GM18511 (cell line): ENCODE data around the gene CDC37L1.
"Not testable (repeated sequence)": the region's sequence is repeated elsewhere in the genome, so short reads cannot be mapped to it uniquely, and the experiment has no call there.

Source experiments
- ATAC-seq: cut with Tn5 transposase; IDR thresholded peaks from one replicate; pipeline ENCODE4 v1.9.1; 2021; ENCODE audit warnings: mild to moderate bottlenecking, moderate library complexity; ENCODE audit not compliant: unreplicated experiment

CDC37L1 gene

GRCh38 chr9:4679268-4680172 lies at the start of gene CDC37L1:
Gene CDC37L1, plus strand, starts transcription at chr9:4679569. Its CDS starts 199 bp downstream, at chr9:4679768.
- ATAC-seq, result peak; percentile 98

- no peak for ATAC-seq
Measured at GRCh38 chr9:4630836-4631235, 48.5 kb upstream of the CDC37L1 start.

- no peak for ATAC-seq
Measured at GRCh38 chr9:4638968-4639367, 40.4 kb upstream of the CDC37L1 start.

- ATAC-seq, result no peak
Measured at GRCh38 chr9:4639420-4639819, 39.9 kb upstream of the CDC37L1 start.

GRCh38 chr9:4640027-4640426 lies 39.3 kb upstream of the CDC37L1 start:
- no peak for ATAC-seq

DNA sequence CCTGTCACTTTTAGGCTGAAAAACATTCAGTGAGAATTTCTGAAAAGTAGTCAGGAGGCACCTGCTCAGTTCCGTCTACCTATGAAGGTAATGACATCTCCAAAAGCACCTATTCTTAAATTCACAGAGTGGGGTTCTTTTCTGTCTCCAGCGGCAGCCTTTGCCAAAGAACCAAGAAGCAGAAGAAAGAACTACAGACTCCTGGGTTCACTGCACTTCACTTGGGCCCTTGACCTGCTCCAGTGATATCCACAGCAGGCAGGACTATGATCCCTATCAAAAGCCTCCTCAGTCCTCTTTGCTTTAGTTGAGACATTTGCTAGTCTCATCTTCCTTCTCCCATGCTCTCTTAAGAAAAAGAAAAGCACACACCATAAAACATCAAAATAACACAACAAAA lies 37.0 kb upstream of the CDC37L1 start:
- ATAC-seq, result no peak

DNA sequence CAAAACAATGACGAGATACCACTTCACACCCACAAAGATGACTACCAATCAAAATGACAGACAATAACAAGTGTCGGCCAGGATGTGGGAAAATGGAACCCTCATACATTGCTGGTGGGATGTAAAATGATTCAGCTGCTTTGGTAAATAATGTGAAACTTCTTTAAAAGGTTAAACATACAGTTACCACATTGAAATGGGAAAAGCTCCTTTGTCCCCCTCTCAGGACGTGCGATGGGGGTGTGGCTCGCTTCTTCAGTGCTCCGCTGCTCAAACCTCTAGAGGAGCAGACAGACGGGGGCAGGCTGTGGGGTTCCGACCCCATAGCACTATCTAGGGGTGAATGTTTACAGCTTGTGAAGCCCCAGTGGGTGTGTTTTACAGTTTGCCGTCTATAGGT lies 25.3 kb upstream of the CDC37L1 start:
- no peak for ATAC-seq

DNA sequence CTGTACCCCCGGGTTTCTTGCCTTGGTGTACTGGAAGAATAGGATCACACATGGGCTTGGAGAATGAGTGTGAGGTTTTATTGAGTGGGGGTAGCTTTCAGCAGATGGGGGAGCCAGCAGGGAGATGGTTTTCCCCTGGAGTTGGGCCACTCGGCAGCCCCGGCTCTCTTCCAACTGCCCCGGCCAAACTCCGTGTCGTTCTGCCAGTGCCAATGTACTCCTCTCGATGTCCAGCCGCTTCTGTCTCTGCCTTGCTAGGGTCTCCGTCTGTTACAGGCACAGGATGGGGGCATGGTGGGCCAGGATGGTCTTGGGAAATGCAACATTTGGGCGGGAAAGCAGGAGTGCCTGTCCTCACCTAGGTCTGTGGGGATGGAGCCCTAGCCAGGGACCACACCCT lies 24.8 kb upstream of the CDC37L1 start:
- ATAC-seq, result no peak

- not testable (repeated sequence) for ATAC-seq
Measured at GRCh38 chr9:4656196-4656595, 23.2 kb upstream of the CDC37L1 start.

DNA sequence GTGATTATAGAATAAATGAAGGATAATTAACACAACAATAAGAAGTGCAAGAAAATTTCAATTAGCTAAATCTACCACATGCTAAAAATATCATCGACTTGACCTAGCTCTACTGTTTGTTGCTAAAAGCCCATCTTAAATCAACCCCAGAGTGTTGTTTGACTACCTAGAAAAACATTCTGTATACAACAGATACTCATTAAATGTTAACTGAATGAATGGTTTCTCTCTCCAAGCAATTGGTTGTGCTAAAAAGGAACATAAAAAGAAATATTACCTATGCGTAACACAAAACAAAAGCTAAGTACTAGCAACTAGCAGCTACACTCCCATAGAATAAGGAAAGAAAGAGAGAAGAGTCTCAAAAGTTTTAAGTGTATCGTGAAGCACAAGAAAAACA lies 22.7 kb upstream of the CDC37L1 start:
- ATAC-seq, result no peak

- no peak for ATAC-seq
Measured at GRCh38 chr9:4657426-4658159, 21.8 kb upstream of the CDC37L1 start.

DNA sequence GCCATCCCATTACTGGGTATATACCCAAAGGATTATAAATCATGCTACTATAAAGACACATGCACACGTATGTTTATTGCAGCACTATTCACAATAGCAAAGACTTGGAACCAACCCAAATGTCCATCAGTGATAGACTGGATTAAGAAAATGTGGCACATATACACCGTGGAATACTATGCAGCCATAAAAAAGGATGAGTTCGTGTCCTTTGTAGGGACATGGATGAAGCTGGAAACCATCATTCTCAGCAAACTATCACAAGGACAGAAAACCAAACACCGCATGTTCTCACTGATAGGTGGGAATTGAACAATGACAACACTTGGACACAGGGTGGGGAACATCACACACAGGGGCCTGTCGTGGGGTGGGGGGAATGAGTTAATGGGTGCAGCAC lies 18.7 kb upstream of the CDC37L1 start:
- ATAC-seq, result not testable (repeated sequence)

- no peak for ATAC-seq
Measured at GRCh38 chr9:4661165-4661564, 18.2 kb upstream of the CDC37L1 start.

DNA sequence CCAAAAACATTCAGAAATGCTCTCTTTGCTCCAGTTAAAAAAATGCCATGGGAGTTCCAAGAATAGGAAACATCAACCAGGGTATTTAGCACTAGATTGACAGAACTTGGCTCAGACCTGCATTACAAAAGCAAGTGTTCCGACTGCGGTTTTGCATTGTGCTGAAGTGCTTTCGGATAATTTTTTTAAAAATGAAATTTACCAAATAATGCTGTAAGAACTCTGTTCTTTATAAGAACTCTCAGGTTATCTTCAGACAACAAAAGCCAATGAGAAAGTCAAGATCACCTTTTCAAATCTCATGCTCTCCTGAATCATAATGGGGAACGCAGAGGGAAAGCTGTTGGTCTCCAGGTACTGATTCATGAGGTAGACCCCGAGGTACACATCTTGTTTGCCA lies 17.8 kb upstream of the CDC37L1 start:
- no peak for ATAC-seq

- peak; percentile 86 for ATAC-seq
Measured at GRCh38 chr9:4662108-4662988, 17.0 kb upstream of the CDC37L1 start, which contains the start of gene PLPP6. Gene PLPP6, plus strand, starts transcription at chr9:4662294. Its CDS starts 82 bp downstream, at chr9:4662376.

GRCh38 chr9:4662989-4663792 lies 16.2 kb upstream of the CDC37L1 start:
- no peak for ATAC-seq

- ATAC-seq, result no peak
Measured at GRCh38 chr9:4663956-4664355, 15.4 kb upstream of the CDC37L1 start.

GRCh38 chr9:4665357-4665756 lies 14.0 kb upstream of the CDC37L1 start:
- ATAC-seq, result no peak

DNA sequence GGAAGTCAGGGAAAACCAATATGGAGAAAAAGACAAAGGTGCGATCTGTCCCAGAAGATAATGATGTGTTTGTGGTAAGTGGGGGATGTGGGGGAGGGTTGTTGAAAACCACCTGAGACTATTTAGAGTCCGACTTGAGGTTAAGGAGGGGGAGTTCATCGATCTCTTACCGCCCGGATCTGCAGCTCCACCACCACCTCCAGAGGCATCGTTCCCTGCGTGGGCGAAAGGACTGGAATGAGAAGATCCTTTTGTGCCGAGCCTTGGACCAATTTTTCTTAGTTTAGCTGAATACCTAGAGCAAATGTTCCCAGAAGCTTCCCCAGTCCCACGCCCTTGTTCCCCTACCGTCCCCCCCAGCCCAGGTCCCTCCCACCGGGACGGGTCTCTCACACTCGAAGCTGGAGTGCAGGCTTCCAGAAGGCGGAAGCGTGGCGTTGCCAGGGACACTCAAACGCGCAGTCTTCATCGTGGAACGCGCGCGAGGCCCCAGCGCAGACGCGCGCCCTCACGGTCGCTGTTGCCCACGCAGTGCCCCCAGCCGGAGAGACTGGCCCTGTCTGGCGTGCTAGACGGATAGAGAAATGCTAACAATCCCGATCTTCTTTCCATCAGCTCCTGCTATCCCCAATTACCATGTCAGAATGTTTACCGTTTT lies 13.2 kb upstream of the CDC37L1 start, which contains the start of gene SPATA6L:
TSS of gene SPATA6L (minus strand) at position 439 of the 658 bp plus-strand sequence. CDS start at position 209, 230 bp downstream.
- ATAC-seq, result peak; percentile 45
